HG03457 (cell line): ENCODE data around the gene SDCCAG8.
"Not testable (repeated sequence)": the region's sequence is repeated elsewhere in the genome, so short reads cannot be mapped to it uniquely, and the experiment has no call there.

Experiments
- ATAC-seq: cut with Tn5 transposase; IDR thresholded peaks from one replicate; pipeline ENCODE4 v1.9.1; 2021; ENCODE audit warnings: moderate number of reproducible peaks; ENCODE audit not compliant: unreplicated experiment

The SDCCAG8 gene

GRCh38 chr1:243323491-243323890 is 67.7 kb downstream of the SDCCAG8 start:
- no peak for ATAC-seq

GRCh38 chr1:243325305-243325890 is 69.6 kb downstream of the SDCCAG8 start:
- no peak for ATAC-seq

- no peak for ATAC-seq
These were observed 76.6 kb downstream of the SDCCAG8 start for GRCh38 chr1:243332440-243332839.

GRCh38 chr1:243335292-243335691 is 79.5 kb downstream of the SDCCAG8 start:
- no peak for ATAC-seq

GRCh38 chr1:243336163-243336562 is 80.3 kb downstream of the SDCCAG8 start:
- ATAC-seq, result no peak

GRCh38 chr1:243338848-243339247 is 83.0 kb downstream of the SDCCAG8 start:
- ATAC-seq, result not testable (repeated sequence)

- no peak for ATAC-seq
These were observed 85.2 kb downstream of the SDCCAG8 start for GRCh38 chr1:243341074-243341473.

- ATAC-seq, result no peak
These were observed 88.4 kb downstream of the SDCCAG8 start for GRCh38 chr1:243343970-243344937.

- no peak for ATAC-seq
These were observed 89.4 kb downstream of the SDCCAG8 start for GRCh38 chr1:243345205-243345604.

GRCh38 chr1:243346016-243346415 is 90.2 kb downstream of the SDCCAG8 start:
- ATAC-seq, result no peak

- no peak for ATAC-seq
These were observed 90.6 kb downstream of the SDCCAG8 start for GRCh38 chr1:243346468-243346867.

GRCh38 chr1:243348331-243348730 is 92.5 kb downstream of the SDCCAG8 start:
- no peak for ATAC-seq

- no peak for ATAC-seq
These were observed 93.3 kb downstream of the SDCCAG8 start for GRCh38 chr1:243349128-243349527.

GRCh38 chr1:243351337-243351736 is 95.5 kb downstream of the SDCCAG8 start:
- no peak for ATAC-seq

- ATAC-seq, result peak; percentile 62
These were observed 98.8 kb downstream of the SDCCAG8 start for GRCh38 chr1:243354511-243355153.

- ATAC-seq, result no peak
These were observed 108.0 kb downstream of the SDCCAG8 start for GRCh38 chr1:243363832-243364231.

- no peak for ATAC-seq
These were observed 108.5 kb downstream of the SDCCAG8 start for GRCh38 chr1:243364330-243364729.

GRCh38 chr1:243364866-243365265 is 109.0 kb downstream of the SDCCAG8 start:
- ATAC-seq, result no peak

- ATAC-seq, result no peak
These were observed 111.5 kb downstream of the SDCCAG8 start for GRCh38 chr1:243367314-243367713.

- ATAC-seq, result no peak
These were observed 118.6 kb downstream of the SDCCAG8 start for GRCh38 chr1:243374412-243374811.

GRCh38 chr1:243375596-243375995 is 119.8 kb downstream of the SDCCAG8 start:
- ATAC-seq, result no peak

GRCh38 chr1:243378669-243379068 is 122.8 kb downstream of the SDCCAG8 start:
- ATAC-seq, result no peak
